Gastroesophageal sphincter (tissue), 3 donors: ENCODE measurements around the gene NEK10.

Source experiments
- POLR2A ChIP-seq, 2 donors: fragments of 450-650 bp; IDR thresholded peaks; one replicate each; pipeline ENCODE4 v1.6.1; 2017; ENCODE audit warnings: antibody characterized with exemption in 2 of 2, mild to moderate bottlenecking in 2 of 2, moderate library complexity in 1 of 2
- TF ChIP-seq, protein P1 (sequence below), 4 experiments: fragments of 200-600 bp in 2 of 4; fragments of 450-650 bp in 2 of 4; sonication (generic) in 1 of 4; IDR thresholded peaks; one replicate each; pipeline ENCODE4 v1.5.1; 2017 to 2019; ENCODE audit warnings: antibody characterized with exemption in 4 of 4, mild to moderate bottlenecking in 2 of 4, moderate library complexity in 2 of 4

DNA sequence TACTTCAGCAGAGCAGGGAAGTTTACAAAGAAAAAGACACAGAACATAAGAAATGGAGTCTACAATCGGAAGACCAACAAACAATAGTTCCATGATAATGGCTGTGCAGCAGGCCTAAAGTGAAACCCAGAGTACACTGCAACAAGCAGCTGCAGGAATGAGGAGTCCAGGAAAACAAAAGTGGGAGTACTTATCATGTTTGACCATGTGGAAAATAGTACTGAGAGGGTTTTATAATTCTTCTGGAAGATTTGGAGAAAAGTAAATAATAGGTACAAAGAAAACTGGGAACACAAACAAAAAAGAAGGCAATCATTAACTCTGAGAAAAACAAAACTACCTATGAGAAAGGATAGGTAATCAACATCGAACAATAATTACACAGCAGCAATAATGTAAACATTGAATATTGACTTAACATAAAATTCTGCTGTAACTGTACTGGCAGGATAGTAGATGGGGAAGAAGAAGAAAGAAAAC, 87.5 kb downstream of the NEK10 start:
- TF ChIP-seq, protein P1, sequence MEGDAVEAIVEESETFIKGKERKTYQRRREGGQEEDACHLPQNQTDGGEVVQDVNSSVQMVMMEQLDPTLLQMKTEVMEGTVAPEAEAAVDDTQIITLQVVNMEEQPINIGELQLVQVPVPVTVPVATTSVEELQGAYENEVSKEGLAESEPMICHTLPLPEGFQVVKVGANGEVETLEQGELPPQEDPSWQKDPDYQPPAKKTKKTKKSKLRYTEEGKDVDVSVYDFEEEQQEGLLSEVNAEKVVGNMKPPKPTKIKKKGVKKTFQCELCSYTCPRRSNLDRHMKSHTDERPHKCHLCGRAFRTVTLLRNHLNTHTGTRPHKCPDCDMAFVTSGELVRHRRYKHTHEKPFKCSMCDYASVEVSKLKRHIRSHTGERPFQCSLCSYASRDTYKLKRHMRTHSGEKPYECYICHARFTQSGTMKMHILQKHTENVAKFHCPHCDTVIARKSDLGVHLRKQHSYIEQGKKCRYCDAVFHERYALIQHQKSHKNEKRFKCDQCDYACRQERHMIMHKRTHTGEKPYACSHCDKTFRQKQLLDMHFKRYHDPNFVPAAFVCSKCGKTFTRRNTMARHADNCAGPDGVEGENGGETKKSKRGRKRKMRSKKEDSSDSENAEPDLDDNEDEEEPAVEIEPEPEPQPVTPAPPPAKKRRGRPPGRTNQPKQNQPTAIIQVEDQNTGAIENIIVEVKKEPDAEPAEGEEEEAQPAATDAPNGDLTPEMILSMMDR (IDR thresholded peaks at IDR 0.05) = no peak
- TF ChIP-seq POLR2A (IDR thresholded peaks at IDR 0.05) = no peak
